Stimulated activated CD4-positive, alpha-beta T cell treated with anti-CD3 and anti-CD28 coated beads, Interleukin-1b, Interleukin-23, amount 100 ng/mL, for 4 hours (primary cell): ENCODE data around the gene RHEB.

Experiments used
- DNase-seq, 2 donors: peaks; one replicate each; pipeline ENCODE4 v3.0.0-alpha.2; 2020; ENCODE audit warnings: low read depth in 2 of 2

The RHEB gene

DNA sequence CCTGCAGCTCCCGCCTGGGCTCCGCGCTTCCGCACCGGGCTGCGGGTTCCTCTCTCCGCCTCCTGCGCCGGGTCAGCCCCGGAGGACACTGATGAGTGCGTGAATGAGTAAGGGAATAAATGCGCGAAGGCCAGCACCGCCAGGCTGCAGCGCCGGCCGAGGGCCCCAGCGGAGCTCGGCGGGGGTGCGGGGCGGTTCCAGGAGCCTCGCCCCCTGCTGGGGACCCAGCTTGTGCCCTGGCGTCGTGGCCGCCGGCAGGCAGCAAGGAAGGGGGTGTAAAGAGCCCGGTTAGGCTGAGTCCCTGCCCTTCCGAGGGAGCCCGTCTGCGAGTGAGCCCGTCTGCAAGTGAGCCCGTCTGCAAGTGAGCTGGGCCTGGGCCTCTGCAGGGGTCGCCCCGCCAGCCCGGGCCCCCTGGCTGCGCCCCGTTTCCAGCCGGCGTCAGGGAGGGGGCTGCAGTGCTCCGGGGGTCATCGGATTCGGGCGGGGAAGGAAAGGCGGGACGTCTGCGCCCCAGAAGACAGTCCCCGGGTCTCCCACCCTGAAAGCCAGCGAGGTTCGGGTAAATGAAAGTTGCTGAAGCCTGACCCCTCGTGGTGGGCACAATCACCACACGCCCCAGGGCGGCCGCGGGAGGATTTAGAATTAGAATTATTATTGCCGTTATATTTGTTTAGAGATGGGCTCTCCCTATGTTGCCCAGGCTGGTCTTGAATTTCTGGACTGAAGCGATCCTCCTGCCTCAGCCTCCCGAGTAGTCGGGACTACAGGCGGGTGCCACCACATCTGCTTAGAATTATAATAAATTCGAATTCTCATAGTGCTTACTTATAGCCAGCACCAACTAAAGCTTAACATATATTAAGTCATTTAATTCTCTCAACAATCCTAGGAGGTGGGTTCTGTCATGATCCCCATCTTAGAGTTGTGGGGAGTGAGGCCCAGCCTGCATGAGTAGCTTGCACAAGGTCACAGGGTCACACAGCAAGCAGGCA, 71.1 kb downstream of the RHEB start:
- DNase-seq: peak; percentile 67 to 75

DNA sequence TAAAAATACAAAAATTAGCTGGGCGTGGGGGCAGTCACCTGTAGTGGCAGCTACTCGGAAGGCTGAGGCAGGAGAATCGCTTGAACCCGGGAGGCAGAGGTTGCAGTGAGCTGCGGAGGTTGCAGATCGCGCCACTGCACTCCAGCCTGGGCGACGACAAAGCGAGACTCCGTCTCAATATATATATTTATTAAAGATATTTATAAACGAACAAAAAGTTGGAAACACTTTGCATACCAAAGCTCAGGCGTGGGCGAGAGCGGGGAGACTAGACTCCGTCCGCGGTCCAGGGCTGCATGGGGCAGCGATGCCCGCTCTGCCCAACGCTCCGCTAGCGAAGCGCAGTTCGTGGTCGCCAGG, 71.8 kb downstream of the RHEB start:
- no peak for DNase-seq

DNA sequence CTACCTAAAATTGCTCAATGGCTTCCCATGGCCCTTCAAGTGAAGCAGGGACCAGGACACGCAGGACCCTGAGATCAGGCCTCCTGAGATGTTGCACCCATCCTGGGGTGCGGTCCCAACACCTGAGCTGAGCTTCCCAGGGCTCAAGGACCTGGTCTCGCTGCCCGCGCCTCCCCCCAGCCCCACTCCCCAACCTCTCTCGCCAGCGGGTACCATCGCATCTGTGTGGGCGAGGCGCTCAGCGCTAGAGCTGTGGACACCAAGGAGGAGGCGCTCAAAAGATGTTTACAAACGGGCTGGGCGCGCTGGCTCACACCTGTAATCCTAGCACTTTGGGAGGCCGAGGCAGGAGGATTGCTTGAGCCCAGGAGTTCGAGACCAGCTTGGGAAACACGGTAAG, 72.4 kb downstream of the RHEB start:
- no peak for DNase-seq

DNA sequence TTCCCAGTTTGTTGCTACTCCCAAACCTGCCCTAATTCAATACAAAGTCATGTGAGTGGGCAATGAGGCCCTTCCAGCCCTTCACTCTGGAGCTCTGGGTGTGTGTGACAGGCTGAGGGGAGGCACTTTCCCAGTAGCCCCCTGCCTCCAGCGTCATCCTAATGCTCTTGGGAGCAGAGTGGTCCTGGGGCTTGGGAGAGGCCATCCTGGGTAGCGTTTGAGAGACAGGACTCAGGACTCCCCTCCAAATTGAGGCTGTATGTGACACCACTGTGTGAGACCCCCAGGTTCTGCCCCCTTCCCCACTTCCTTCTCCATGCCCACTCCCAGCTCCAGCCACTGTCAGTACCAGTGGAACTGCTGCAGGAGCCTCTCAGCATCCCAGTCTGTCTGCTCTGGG, 73.3 kb downstream of the RHEB start:
- no peak for DNase-seq

DNA sequence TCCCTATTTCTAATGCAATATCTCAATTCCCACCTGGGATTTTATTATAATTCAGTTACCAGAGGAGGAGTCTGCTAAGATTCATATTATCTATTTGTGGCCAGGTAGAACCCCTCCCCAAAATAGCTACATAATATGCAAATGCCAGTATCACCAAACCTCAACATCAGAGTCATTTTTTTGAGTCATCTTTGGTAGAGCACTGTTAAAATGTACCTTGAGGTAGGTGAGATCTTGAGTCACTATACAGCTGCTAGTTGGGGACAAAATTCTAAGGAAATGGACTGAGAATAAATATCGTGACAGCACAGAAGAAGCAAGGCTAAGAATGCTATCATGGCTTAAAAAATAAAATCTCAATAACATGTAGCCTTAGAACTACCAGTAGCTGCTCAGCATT, 75.1 kb downstream of the RHEB start:
- DNase-seq: no peak

DNA sequence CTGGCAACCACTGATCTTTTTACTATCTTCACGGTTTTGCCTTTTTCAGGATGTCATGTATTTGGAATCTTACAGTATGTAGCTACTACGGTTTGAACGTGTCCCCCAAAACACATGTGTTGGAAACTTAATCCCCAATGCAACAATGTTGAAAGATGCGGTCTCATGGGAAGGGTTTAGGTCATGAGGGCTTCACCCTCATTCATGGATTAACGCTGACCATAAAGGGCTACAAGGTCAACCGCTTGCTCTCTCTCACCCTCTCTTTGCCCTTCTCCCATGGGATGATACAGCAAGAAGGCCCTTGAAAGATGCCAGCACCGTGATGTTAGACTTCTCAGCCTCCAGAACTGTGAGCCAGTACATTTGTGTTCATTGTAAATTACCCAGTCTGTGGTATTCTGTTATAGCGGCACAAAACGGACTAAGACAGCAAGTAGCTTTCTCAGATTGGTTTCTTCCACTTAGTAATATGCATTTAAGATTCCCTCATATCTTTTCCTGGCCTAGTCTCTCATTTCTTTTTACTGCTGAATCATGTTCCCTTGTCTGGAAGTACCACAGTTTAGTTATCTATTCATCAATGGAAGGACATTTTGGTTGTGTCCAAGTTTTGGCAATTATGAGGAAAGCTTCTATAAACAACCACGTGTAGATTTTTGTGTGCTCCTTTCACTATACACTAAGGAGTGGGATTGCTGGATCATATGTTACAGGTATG, 76.8 kb downstream of the RHEB start:
- no peak for DNase-seq

DNA sequence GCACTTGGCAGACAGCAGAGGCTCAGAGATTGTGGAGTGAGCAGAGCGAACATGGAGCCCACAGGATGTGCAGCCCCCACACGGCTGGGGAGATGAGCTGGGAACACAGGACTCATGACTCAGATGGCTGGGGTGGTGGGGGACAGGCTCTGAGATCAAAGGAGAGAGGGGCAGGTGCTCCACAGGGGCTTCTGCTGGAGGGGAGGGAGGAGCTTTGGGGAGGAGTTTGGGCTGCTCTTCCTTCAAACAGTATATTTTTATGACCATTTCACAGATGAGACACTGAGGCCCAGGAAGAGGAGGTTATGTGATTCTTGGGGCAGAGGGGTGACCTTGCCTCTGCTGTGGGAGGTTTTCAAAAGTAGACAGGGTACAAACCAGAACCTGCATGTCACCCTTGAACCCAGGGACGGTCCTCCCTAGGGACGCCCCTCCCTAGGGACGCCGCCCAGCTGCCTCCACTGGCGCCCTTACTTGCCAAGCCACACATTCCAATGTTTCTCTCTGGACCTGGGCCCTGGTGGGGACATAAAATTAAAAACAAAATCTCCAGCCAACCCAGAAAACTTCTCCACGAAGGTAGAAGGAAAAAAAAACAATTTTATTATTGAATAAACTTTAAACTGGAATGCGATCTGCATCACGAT, 78.8 kb downstream of the RHEB start:
- no peak for DNase-seq

DNA sequence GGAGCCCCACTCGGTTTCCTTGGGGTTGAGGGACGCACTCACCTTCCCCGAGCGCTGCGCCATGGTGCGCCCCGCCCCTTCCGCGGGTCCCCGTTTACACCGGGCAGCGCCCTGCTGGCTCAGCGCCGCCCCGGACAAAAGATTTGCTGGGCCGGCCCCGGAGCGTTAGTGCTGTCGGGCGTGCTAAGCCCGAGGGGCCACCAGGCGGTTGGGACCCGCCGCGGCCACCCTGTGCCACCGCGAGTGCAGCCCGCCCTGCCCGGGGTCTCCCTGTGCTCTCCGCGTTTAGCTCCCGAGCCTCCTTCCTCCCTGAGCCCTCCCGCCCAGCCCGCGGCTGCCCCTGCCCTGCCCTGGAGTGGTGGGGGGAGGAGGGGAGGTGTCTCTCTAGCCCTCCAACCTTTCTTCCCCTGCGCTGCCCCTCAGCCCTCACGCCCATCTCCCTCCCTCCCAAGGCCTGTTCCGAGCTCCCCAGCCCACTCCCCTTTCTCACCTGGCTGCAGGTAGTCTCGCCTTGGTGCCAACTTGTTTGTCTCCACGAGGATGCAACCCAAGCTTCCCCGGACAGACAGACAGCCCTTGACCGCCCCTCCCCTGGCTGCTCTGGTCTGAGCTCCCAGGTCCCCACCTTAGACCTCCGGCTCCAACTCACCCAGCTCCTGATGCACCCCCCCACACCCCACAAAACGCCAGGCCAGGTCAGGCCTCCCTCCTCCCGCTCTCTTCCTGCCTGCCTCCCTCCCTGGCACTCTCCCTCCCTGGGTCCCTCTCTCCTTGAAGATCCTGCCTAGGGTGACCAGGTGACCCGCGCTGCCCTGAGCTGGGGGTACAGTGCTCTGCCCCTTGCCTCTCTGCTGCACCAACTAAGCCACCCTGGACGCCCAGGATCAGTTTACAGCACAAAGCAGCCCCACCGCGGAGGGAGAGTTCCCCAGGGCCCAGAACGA, 79.6 kb downstream of the RHEB start, which contains the start of gene CRYGN:
Gene CRYGN, minus strand, starts transcription at position 287 of the 944 bp plus-strand sequence. Its CDS starts 224 bp downstream, at position 63.
- peak in 1 of 2 donors; percentile 15 for DNase-seq

DNA sequence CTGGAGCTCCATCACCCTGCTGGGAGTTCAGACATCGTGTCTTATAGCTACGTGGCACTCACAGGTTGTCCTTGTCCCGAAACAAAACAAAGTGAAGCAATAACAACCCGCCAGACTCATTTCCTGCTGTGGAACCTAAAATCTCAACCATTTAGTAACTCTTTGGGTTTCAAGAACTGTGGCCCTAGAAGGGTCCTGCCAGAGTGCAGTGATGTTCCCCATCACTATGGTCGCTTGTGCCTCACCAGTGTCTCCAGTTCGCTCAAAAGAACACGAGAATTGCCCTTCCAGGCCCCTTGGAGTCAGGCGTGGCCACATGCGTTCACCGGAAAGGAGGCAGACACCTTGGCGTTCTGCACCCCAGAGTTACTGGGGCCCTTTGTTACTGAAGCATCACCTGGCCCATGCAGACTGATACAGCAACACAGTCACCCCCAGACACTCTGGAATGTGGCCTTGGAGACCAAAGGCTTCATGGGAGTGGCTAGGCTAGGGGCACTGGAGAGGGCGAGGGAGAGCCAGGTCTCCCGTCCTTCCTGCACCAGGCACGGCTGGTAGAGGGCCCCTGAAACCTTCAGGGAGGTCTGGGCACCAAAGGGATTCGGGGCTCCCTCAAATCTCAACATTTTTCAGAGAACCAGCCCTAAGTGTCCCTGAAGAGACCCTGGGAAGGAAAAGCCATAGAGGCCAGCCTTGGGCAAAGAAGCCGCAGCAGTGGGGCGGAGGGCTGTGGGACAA, 80.7 kb downstream of the RHEB start:
- DNase-seq: no peak

DNA sequence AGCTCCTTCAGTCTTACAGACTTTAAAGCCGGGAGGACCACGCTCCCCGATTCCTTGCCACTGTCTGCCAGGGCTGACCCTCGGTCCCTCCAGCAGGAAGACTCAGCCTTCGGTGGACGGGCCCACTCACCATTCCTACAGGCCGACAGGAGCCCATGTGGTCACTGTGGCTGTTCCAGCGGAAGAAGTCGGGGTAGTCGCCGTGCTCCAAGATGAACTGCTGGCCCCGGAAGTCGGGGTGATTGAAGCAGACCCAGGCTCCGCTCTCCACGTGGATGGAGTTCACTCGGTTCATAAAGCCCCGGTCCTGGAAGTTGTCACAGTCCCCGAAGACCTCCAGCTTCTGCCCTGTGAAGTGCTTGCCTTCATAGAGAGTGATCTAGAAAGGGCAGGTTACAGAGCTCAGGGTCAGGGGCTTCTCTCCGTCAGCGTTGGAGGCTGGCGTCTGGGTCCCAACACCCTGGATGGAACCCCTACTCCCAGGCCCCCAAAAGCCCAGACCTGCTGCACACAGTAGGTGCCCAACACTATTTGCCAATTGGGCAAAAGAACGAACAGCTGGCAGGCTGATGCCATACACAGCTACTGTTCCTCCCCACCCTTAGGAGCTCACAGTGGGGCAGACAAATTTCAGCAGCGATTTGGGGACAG, 81.7 kb downstream of the RHEB start:
- DNase-seq: no peak

DNA sequence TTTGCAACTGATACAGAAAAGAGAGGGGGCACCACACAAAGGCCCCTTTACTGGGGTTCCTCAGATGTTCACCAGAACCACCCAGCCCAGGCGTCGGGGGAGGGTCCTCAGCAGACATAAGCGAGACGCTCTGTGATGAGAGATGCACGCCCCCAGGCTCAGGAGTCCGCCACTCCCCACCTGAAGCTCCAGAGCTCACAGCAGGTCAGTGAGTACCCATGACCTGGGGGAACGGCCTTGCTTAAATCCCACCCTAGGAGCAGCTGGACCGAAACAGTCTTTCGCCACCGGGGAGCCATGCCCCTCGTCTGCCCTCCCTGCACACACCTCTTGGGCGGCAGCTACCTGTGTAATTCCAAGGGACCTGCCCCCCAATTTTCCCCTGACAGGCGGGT, 82.5 kb downstream of the RHEB start:
- no peak for DNase-seq

DNA sequence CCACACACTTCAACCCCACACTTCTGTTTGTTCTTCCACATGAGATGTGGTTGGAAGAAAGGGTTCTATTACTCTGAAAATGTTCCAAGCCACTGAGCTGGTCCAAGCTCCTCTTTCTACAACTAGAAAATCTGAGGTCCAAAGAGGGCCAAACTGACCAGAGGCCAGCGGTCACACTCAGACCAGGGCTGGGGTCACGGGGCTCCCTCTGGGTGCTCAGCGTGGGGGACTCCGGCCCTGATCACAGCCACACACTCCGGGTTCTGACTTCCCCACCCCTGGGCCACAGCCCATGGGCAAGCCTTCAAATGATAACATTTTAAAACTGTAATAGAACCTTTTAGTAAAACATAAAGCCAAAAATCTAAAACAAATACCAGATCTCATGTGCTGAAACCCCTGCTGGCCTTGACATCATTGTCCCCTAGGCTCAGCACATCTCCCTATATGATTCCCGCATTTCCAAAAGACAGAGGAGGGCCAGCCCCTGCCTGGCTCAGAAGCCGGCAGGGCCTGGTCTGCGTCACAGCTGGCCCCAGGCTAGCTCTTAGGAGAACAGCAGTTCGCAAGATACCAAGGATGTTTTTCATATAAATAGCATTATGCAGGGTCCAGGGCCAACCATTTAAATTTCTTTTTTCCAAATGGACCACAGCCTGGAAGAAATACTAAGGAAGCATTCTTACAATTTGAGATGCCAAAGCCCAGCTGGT, 83.1 kb downstream of the RHEB start:
- DNase-seq: no peak

DNA sequence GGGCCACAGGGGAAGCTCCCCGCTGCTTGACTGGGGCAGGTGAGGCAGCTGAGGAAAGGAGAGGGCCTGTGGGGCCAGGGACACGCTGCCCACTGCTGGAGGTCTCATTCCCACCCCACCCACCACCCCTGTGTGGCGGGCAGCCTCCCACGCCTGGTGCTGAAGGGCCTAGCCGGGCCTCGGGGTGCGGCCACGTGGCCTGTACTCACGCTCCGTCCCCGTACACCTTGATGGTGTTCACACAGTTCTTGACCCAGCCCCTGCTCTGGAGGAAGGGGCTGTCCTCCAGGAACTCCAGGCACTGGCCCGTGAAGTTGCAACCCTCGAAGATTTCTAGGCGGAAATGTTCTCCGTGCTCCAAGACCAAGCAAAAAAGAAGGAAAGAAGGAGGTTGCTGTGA, 83.7 kb downstream of the RHEB start:
- DNase-seq: no peak

DNA sequence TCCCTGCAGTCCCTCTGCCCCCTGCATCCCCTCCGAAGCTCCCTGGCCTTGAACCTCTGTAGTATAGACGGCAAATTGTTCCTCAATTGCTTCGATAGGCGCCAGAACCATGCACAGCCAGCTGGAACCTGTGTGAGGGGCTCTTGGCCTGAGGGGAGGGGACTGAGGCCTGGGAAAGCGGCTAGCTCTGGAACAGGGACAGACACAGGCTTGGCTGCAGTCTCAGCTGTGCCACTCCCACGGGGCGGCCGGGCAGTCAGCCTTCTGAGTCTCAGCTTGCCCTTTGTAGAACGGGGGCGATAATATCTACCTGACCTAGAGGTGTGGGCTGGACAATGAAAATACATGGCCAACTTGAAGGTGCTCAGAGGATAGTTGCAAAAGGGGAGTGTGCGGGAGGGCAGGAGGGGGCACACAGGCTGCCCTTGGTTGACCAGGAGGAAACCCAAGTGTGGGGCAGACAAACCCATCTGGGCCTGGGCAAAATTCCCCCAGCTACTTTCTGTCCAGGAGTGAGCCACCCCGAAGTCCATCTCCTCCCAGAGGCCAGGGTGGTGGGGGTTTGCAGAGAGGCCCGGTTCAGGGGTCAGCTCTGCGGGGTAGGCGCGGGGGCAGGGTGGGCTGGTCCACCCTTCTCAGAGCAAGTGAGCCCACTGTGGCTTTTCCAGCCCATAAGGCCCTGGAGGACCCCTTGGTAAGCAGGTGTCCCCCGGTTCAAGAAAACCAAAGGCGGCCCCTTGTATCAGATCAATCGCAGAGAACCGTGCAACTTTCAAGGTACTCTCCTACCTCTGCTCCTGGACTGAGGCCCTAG, 84.4 kb downstream of the RHEB start:
- DNase-seq: no peak

DNA sequence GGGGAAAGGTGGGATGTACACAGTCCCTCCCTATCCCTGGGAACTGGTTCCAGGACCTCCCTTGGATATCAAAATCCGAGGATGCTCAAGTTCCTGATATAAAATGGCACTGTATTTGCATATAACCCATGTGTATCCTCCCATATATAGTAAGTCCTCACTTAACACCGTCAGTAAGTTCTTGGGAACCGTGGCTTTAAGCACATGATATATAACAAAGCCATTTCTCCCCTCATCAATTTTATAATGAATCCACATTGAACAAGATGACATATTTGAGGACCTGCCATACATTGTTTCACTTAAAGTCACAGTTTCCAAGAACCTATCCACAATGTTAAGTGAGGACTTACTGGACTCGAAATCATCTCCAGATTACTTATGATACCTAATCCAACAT, 85.1 kb downstream of the RHEB start:
- DNase-seq: no peak

DNA sequence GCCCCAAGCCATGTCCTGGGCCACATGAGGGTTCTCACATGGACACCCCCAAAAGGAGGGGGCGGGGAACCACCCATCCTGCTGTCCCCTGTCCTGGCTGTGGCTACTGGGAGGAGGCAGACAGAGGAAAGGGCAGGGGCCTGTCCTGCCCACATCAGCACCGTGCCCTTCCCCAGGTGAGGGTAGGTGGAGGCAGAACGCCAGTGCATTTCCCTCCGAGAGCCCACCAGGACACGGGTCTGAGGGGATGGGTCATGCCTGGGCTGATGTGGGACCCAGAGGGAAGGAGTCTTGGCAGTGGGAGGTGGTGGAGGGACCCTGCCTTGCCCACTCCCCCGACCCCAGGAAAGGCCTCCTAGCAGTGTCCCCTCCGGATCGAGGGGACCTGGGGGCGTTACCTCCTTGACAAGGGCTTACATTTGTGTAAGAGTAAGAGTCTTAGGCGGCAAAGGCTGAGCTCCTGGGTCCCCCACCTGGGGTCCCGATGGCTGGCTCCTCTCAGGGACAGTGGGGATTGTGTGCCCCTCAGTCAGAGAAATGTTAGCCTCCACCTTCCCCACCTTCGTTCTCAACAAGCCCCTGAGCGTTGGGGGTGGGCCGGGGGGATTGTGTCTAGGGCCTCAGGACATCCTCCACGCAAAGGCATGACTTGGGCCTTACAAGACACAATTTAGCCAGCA, 85.8 kb downstream of the RHEB start:
- DNase-seq: no peak

DNA sequence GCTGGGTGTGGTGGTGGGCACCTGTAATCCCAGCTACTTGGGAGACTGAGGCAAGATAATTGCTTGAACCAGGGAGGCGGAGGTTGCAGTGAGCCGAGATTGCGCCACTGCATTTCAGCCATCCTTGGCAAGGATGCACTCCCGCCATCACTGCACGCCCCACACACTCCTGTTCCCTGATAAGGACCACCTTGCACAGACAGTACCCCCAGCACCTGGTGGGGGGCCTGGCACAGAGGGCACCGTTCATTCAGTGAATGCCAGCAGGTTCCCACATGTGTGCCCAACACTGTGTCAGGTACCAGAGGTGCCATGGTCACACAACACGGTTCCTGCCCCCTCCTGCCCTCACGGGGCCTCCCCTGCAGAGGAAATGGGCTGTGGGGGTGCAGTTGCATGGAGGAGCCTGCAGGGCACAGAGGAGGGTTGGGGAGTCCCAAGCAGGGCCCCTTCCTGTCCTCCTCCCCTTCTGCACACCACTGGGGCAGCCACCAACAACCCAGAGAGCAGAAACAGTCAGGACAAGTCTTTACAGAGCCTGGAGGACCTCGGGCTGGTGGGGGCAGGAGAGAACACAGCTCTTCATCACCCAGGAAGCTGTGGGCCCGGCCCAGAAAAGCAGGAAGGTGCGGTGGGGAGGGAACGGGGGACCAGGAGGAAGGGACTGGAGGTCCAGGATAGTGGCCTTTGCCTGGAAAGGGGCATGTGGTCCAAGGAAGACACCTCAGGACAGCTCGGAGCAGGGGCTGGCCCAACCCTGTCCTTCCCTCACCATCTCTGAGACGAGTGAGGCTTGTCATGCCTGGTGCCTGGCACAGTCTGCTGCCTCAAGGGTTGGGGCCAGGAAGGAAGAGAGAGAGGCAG, 86.8 kb downstream of the RHEB start:
- peak in 1 of 2 donors; percentile 26 for DNase-seq
